Stomach (tissue), 4 donors: Measurements from ENCODE around the gene DLG3.

Experiments used
- CTCF ChIP-seq, 7 experiments: fragments of 450-650 bp in 4 of 7; fragments of 200-600 bp in 3 of 7; sonication (generic) in 3 of 7; IDR thresholded peaks; one replicate each; pipeline ENCODE4 v1.5.1; 2016 to 2019; ENCODE audit warnings: antibody characterized with exemption in 7 of 7, control low read depth in 2 of 7, mild to moderate bottlenecking in 1 of 7
- POLR2A ChIP-seq, 4 donors: fragments of 450-650 bp; IDR thresholded peaks; one replicate each; pipeline ENCODE4 v1.6.1; 2016; ENCODE audit warnings: antibody characterized with exemption in 4 of 4, control low read depth in 2 of 4, mild to moderate bottlenecking in 1 of 4, moderate library complexity in 1 of 4

GRCh38 chrX:70445951-70446350 lies 1.3 kb downstream of the DLG3 start:
- TF ChIP-seq POLR2A (IDR thresholded peaks at IDR 0.05) (no peak), CTCF (IDR thresholded peaks at IDR 0.05) (no peak)
